GM13977 (cell line): ENCODE results near the gene KRTAP22-2.

Experiments used
- DNase-seq: peaks from one replicate; pipeline ENCODE4 v3.0.0; 2012; ENCODE audit warnings: low spot score
- CTCF ChIP-seq: IDR thresholded peaks from 2 replicates; pipeline ENCODE4 v1.5.1; 2012; ENCODE audit warnings: mild to moderate bottlenecking, control low read depth; ENCODE audit not compliant: insufficient read depth; ENCODE audit errors: extremely low read depth, missing control alignments
- in situ Hi-C: fragments of 300-500 bp; cut with MboI; formaldehyde crosslinking; loops from one replicate; pipeline ENCODE4 v1.12.0; 2022; ENCODE audit warnings: low sequenced_read_pairs, low pct_unique_long_range_greater_than_20kb, mixed read lengths, inconsistent platforms; ENCODE audit not compliant: unreplicated experiment

Gene KRTAP22-2

GRCh38 chr21:30605968-30606367, 15.8 kb upstream of the KRTAP22-2 start:
- TF ChIP-seq CTCF = no peak
- DNase-seq = no peak
- in situ Hi-C loops = loop anchor here (25.0 kb wide), 1 partner anchor 106 kb away; the partner anchor contains the start of gene KRTAP21-3

DNA sequence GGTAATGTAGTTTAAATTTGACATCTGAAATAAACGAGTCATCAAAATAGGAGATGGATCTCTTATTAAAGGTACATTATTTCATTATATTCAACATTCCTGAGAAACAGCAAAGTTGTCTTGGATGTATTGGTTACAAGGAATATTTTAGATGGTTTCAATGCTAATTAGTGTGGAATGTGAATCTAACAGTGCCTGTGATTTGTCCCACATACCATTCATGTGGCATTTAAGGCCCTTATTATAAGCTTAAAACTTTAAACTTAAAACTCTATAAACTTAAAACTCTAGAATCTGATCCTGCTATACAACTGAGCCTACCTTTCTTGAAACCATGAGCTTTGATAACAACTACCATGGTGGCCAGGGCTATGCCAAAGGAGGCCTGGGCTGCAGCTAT, 10.6 kb upstream of the KRTAP22-2 start, which contains the start of gene KRTAP22-1:
KRTAP22-1 (plus strand) TSS at position 301 of the 400 bp plus-strand sequence.
- in situ Hi-C loops = loop anchor here (25.0 kb wide), 1 partner anchor 112 kb away; the partner anchor contains the start of gene KRTAP21-3
- no peak for TF ChIP-seq CTCF
- no peak for DNase-seq

GRCh38 chr21:30598802-30599201, 8.6 kb upstream of the KRTAP22-2 start, which contains the start of gene KRTAP6-2:
Gene KRTAP6-2, minus strand, starts transcription at chr21:30598902. Its CDS starts 28 bp downstream, at chr21:30598874.
- DNase-seq = no peak
- in situ Hi-C loops = no loop called here
- TF ChIP-seq CTCF = no peak

GRCh38 chr21:30592140-30592539, 1.9 kb upstream of the KRTAP22-2 start, which contains the start of gene KRTAP6-3:
Gene KRTAP6-3, plus strand, starts transcription at chr21:30592440. Its CDS starts 6 bp downstream, at chr21:30592446.
- in situ Hi-C loops = no loop called here
- TF ChIP-seq CTCF = no peak
- DNase-seq = no peak

DNA sequence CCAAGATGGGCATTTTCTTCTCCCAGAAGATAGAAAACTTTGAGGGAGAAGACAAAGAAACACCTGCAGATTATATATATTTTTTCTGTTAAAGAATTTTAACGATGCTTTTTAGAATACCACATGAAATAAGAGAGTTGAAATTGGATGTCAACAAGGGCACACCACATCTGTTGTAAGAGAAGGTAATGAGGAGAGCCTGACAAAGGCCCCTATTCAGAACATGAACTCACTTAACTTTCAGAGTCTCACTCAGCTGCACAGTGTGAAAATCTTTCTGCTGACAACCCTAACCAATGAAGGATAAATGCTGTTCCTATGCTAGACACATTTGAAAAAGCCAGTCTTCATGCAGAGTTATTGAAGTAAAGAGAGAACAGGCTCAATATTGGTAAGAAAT, 7.3 kb downstream of the KRTAP22-2 start:
- TF ChIP-seq CTCF = no peak
- in situ Hi-C loops = no loop called here

GRCh38 chr21:30580132-30580531, 10.1 kb downstream of the KRTAP22-2 start:
- in situ Hi-C loops = no loop called here
- no peak for DNase-seq

More for the DNA sequence above, 7.3 kb downstream of the KRTAP22-2 start:
- DNase-seq = no peak

More at GRCh38 chr21:30580132-30580531, 10.1 kb downstream of the KRTAP22-2 start:
- no peak for TF ChIP-seq CTCF
